Smooth muscle cell (in vitro differentiated cells): ENCODE data around the gene DKK3. TPM values are rescaled to one million over a fixed set of nuclear protein-coding genes. Genes with fewer than 3 reads are reported as not detected.

Experiments
- DNase-seq: peaks from one replicate; lab custom pipeline; 2025; ENCODE audit not compliant: unreplicated experiment; lab: John Stamatoyannopoulos, UW
- H2AFZ ChIP-seq: fragments of 200-600 bp; sonication (generic); 2 replicates; pipeline ENCODE4 v1.6.0; 2016; ENCODE audit warnings: antibody characterized with exemption, low read depth, mild to moderate bottlenecking
- H3F3A ChIP-seq: fragments of 200-600 bp; sonication (generic); 2 replicates; pipeline ENCODE4 v1.6.0; 2017; ENCODE audit warnings: antibody characterized with exemption, low read depth
- H3K27ac ChIP-seq: fragments of 200-600 bp; sonication (generic); 2 replicates; pipeline ENCODE4 v1.5.1; 2016; ENCODE audit warnings: low read depth, mild to moderate bottlenecking
- H3K27me3 ChIP-seq: fragments of 200-600 bp; sonication (generic); 2 replicates; pipeline ENCODE4 v1.6.1; 2016; ENCODE audit warnings: low read depth, mild to moderate bottlenecking
- H3K36me3 ChIP-seq: fragments of 200-600 bp; sonication (generic); 2 replicates; pipeline ENCODE4 v1.5.1; 2016; ENCODE audit warnings: low read depth
- H3K4me1 ChIP-seq: fragments of 200-600 bp; sonication (generic); 2 replicates; pipeline ENCODE4 v1.5.1; 2016; ENCODE audit warnings: low read depth
- H3K4me2 ChIP-seq: fragments of 200-600 bp; sonication (generic); 2 replicates; pipeline ENCODE4 v1.6.0; 2016; ENCODE audit warnings: mild to moderate bottlenecking
- H3K4me3 ChIP-seq: fragments of 200-600 bp; sonication (generic); 2 replicates; pipeline ENCODE4 v1.5.1; 2016; ENCODE audit warnings: mild to moderate bottlenecking
- H3K79me2 ChIP-seq: fragments of 200-600 bp; sonication (generic); 2 replicates; pipeline ENCODE4 v1.6.0; 2016; ENCODE audit warnings: low read depth, mild to moderate bottlenecking
- H3K9ac ChIP-seq: fragments of 200-600 bp; sonication (generic); 2 replicates; pipeline ENCODE4 v1.6.0; 2016; ENCODE audit warnings: low read depth
- H3K9me3 ChIP-seq: fragments of 200-600 bp; sonication (generic); replicated peaks from 2 replicates; pipeline ENCODE4 v1.5.1; 2016; ENCODE audit warnings: low read depth
- H4K20me1 ChIP-seq: fragments of 200-600 bp; sonication (generic); 2 replicates; pipeline ENCODE4 v1.6.0; 2016; ENCODE audit warnings: low read depth
- CTCF ChIP-seq: fragments of 200-600 bp; sonication (generic); IDR thresholded peaks from 2 replicates; pipeline ENCODE4 v1.5.1; 2017; ENCODE audit warnings: borderline replicate concordance, mild to moderate bottlenecking, antibody characterized with exemption; ENCODE audit not compliant: insufficient read depth, poor library complexity, severe bottlenecking
- WGBS: methylation state at CpG from one replicate; pipeline ENCODE4 v1.1.7; 2016; ENCODE audit warnings: low lambda C conversion rate; 5-methylcytosine and 5-hydroxymethylcytosine counted together
- polyA plus RNA-seq: library from polyadenylated mRNA; unstranded; fragments of >200 nt; fragmentation: Nextera tagmentation; extraction: Ambion mirVana; gene quantifications from 2 replicates; pipeline ENCODE4 v1.2.1, GENCODE V29; 2016
- total RNA-seq: library from RNA; depleted of rRNA; stranded (reverse); fragments of >200 nt; gene quantifications from 2 replicates; pipeline ENCODE4 v1.2.3, GENCODE V29; 2014

The DKK3 gene
- total and polyA plus RNA-seq, 2 experiments from 2014 or later = 105 to 113 TPM

- no peak for DNase-seq
- no peak overlapping the region for H3K9ac ChIP-seq
Observed at GRCh38 chr11:12053606-12054361, 45.4 kb upstream of the DKK3 start.

GRCh38 chr11:12052676-12053605 is 44.5 kb upstream of the DKK3 start:
- H3K4me3 ChIP-seq = no peak overlapping the region

More at GRCh38 chr11:12053606-12054361, 45.4 kb upstream of the DKK3 start:
- 97% methylated on average over 4 of the region's 4 CpGs for WGBS
- H3K79me2 ChIP-seq = no peaks in the 10 kb centered on the region
- no peaks in the 10 kb centered on the region for H3K36me3 ChIP-seq
- H3K27me3 ChIP-seq = no peaks in the 10 kb centered on the region
- no peaks in the 10 kb centered on the region for H3F3A ChIP-seq
- no peak overlapping the region for H3K27ac ChIP-seq
- no peaks in the 10 kb centered on the region for H4K20me1 ChIP-seq
- TF ChIP-seq CTCF = no peak
- no peaks in the 10 kb centered on the region for H3K4me1 ChIP-seq
- H2AFZ ChIP-seq = no peak overlapping the region
- no peak overlapping the region for H3K4me3 ChIP-seq
- H3K4me2 ChIP-seq = no peak overlapping the region
- no peaks in the 10 kb centered on the region for H3K9me3 ChIP-seq

GRCh38 chr11:12051287-12051662 is 42.8 kb upstream of the DKK3 start:
- no peaks in the 10 kb centered on the region for H4K20me1 ChIP-seq
- H3K4me3 ChIP-seq = no peak overlapping the region
- no peak for TF ChIP-seq CTCF
- DNase-seq = no peak
- H3K27me3 ChIP-seq = no peaks in the 10 kb centered on the region
- H3K27ac ChIP-seq = no peak overlapping the region
- H3K9ac ChIP-seq = no peak overlapping the region
- no peaks in the 10 kb centered on the region for H3F3A ChIP-seq
- no peaks in the 10 kb centered on the region for H3K9me3 ChIP-seq
- H3K36me3 ChIP-seq = no peaks in the 10 kb centered on the region
- H3K79me2 ChIP-seq = no peaks in the 10 kb centered on the region
- 82% methylated on average over 6 of the region's 6 CpGs for WGBS
- H3K4me2 ChIP-seq = no peak overlapping the region
- H3K4me1 ChIP-seq = no peaks in the 10 kb centered on the region
- no peak overlapping the region for H2AFZ ChIP-seq

More at GRCh38 chr11:12052676-12053605, 44.5 kb upstream of the DKK3 start:
- no peak overlapping the region for H3K27ac ChIP-seq
- no peak overlapping the region for H3K4me2 ChIP-seq
- H3K27me3 ChIP-seq = no peaks in the 10 kb centered on the region
- H3K36me3 ChIP-seq = no peaks in the 10 kb centered on the region
- H3K9ac ChIP-seq = no peak overlapping the region
- 80% methylated on average over 15 of the region's 15 CpGs for WGBS
- no peak for DNase-seq
- H3K4me1 ChIP-seq = no peaks in the 10 kb centered on the region
- no peaks in the 10 kb centered on the region for H3K9me3 ChIP-seq
- no peak for TF ChIP-seq CTCF
- no peaks in the 10 kb centered on the region for H3K79me2 ChIP-seq
- H2AFZ ChIP-seq = no peak overlapping the region
- no peaks in the 10 kb centered on the region for H3F3A ChIP-seq
- H4K20me1 ChIP-seq = no peaks in the 10 kb centered on the region
